Calu3 (cell line): ENCODE results near the gene SHROOM3. TPM values are rescaled to one million over a fixed set of nuclear protein-coding genes. Genes with fewer than 3 reads are reported as not detected.

Experiments used
- BruUV-seq: library from RNA; stranded (reverse); fragments of 400-500 nt; replicated peaks from 2 replicates; lab custom pipeline; 2021; lab: Mats Ljungman, UMichigan
- CTCF ChIA-PET: fragments of 300-600 bp; sonication (Branson Sonifier 250); formaldehyde crosslinking; loops from one replicate; lab custom pipeline; 2022; ENCODE audit warnings: antibody characterized with exemption; lab: Charles Lee
- DNase-seq: peaks from one replicate; pipeline ENCODE4 v3.0.0; 2022
- H3K27ac Mint-ChIP-seq: one replicate; pipeline ENCODE4 v1.8.0; 2022; ENCODE audit warnings: mixed read lengths; ENCODE audit not compliant: unreplicated experiment
- H3K27me3 Mint-ChIP-seq: one replicate; pipeline ENCODE4 v1.8.0; 2022; ENCODE audit warnings: mixed read lengths; ENCODE audit not compliant: unreplicated experiment
- H3K36me3 Mint-ChIP-seq: one replicate; pipeline ENCODE4 v1.8.0; 2022; ENCODE audit warnings: mild to moderate bottlenecking, moderate library complexity, mixed read lengths; ENCODE audit not compliant: insufficient read depth, unreplicated experiment
- H3K4me1 Mint-ChIP-seq: one replicate; pipeline ENCODE4 v1.8.0; 2022; ENCODE audit warnings: mild to moderate bottlenecking, low read depth, mixed read lengths; ENCODE audit not compliant: unreplicated experiment
- H3K4me3 Mint-ChIP-seq: one replicate; pipeline ENCODE4 v1.8.0; 2022; ENCODE audit warnings: mild to moderate bottlenecking, low read depth, moderate library complexity, mixed read lengths; ENCODE audit not compliant: unreplicated experiment
- H3K9me3 Mint-ChIP-seq: one replicate; pipeline ENCODE4 v1.8.0; 2022; ENCODE audit warnings: low read depth, mixed read lengths; ENCODE audit not compliant: unreplicated experiment
- intact Hi-C: fragments of 100-400 bp; cut with micrococcal nuclease; formaldehyde crosslinking; loops from one replicate; pipeline ENCODE4 v1.10.0; 2022; ENCODE audit not compliant: unreplicated experiment
- total RNA-seq: library from RNA; stranded (reverse); gene quantifications from 2 replicates; pipeline ENCODE4 v1.2.3, GENCODE V29; 2022
- TF ChIP-seq, protein P1 (sequence below): fragments of 200-600 bp; IDR thresholded peaks from one replicate; pipeline ENCODE4 v1.8.0; 2022; ENCODE audit warnings: antibody characterized with exemption; ENCODE audit not compliant: unreplicated experiment

SHROOM3 gene
- total RNA-seq, 1 experiment from 2014 or later = 114 TPM

DNA sequence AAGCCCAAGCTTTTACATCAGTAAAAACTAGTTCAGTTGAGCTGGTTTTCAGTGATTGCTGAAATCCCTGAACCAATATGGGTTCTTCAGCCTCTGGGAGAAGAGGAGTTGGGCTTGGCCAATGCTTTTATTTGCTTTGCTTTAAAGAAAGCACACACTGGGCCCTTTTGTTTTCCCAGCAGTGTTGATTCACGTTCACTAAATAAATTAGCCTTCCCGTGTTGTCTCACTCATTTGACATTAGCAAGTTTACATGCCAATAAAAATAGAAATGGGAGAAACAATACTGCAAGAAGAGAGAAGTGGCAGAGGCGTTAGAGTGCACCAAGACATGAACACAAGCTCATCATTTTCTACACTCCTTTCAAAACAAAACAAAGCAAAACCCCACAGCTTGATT, 136.2 kb downstream of the SHROOM3 start:
- no peak overlapping the region for H3K27ac Mint-ChIP-seq
- CTCF ChIA-PET = interaction anchor here (0.6 kb wide), 1 partner anchor 13 kb away, joined by 4 read pairs; no protein-coding TSS in a partner anchor
- intact Hi-C loops = no loop called here

GRCh38 chr4:76572224-76572623, 137.2 kb downstream of the SHROOM3 start:
- TF ChIP-seq, protein P1, sequence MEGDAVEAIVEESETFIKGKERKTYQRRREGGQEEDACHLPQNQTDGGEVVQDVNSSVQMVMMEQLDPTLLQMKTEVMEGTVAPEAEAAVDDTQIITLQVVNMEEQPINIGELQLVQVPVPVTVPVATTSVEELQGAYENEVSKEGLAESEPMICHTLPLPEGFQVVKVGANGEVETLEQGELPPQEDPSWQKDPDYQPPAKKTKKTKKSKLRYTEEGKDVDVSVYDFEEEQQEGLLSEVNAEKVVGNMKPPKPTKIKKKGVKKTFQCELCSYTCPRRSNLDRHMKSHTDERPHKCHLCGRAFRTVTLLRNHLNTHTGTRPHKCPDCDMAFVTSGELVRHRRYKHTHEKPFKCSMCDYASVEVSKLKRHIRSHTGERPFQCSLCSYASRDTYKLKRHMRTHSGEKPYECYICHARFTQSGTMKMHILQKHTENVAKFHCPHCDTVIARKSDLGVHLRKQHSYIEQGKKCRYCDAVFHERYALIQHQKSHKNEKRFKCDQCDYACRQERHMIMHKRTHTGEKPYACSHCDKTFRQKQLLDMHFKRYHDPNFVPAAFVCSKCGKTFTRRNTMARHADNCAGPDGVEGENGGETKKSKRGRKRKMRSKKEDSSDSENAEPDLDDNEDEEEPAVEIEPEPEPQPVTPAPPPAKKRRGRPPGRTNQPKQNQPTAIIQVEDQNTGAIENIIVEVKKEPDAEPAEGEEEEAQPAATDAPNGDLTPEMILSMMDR = no peak
- CTCF ChIA-PET = no interaction called here
- Mint-ChIP-seq H3K4me3 (no peak overlapping the region), H3K27ac (no peak overlapping the region), H3K36me3 (no peaks in the 10 kb centered on the region), H3K27me3 (no peaks in the 10 kb centered on the region), H3K9me3 (no peaks in the 10 kb centered on the region), H3K4me1 (peaks cover 50% of the 10 kb centered on the region)
- DNase-seq = no peak
- BruUV-seq = no TSS peak
- intact Hi-C loops = no loop called here

More for the DNA sequence above, 136.2 kb downstream of the SHROOM3 start:
- H3K4me1 Mint-ChIP-seq = peaks cover 50% of the 10 kb centered on the region
- H3K4me3 Mint-ChIP-seq = no peak overlapping the region
- DNase-seq = no peak
- no peaks in the 10 kb centered on the region for H3K9me3 Mint-ChIP-seq
- no TSS peak for BruUV-seq
- H3K36me3 Mint-ChIP-seq = no peaks in the 10 kb centered on the region
- no peaks in the 10 kb centered on the region for H3K27me3 Mint-ChIP-seq
- TF ChIP-seq, protein P1 = no peak

- H3K4me3 Mint-ChIP-seq = no peak overlapping the region
- H3K4me1 Mint-ChIP-seq = peaks cover 15% of the 10 kb centered on the region
- intact Hi-C loops = no loop called here
- no peaks in the 10 kb centered on the region for H3K27me3 Mint-ChIP-seq
- no peaks in the 10 kb centered on the region for H3K9me3 Mint-ChIP-seq
- TF ChIP-seq, protein P1 = no peak
- CTCF ChIA-PET = no interaction called here
- BruUV-seq = no TSS peak
- no peak for DNase-seq
- no peak overlapping the region for H3K27ac Mint-ChIP-seq
- no peaks in the 10 kb centered on the region for H3K36me3 Mint-ChIP-seq
Measured at GRCh38 chr4:76576824-76577223, 141.8 kb downstream of the SHROOM3 start.

- H3K27me3 Mint-ChIP-seq = no peaks in the 10 kb centered on the region
- no peak overlapping the region for H3K4me3 Mint-ChIP-seq
- intact Hi-C loops = no loop called here
- no peaks in the 10 kb centered on the region for H3K9me3 Mint-ChIP-seq
- H3K27ac Mint-ChIP-seq = no peak overlapping the region
- no peaks in the 10 kb centered on the region for H3K36me3 Mint-ChIP-seq
- BruUV-seq = no TSS peak
- CTCF ChIA-PET = no interaction called here
- H3K4me1 Mint-ChIP-seq = peaks cover 22% of the 10 kb centered on the region
- TF ChIP-seq, protein P1 = no peak
- DNase-seq = no peak
Measured at GRCh38 chr4:76578002-76578560, 143.1 kb downstream of the SHROOM3 start.
